ENCODE results near the gene INSL3. TPM values are rescaled to one million over a fixed set of nuclear protein-coding genes. Genes with fewer than 3 reads are reported as not detected.

The INSL3 gene
- total and polyA plus RNA-seq, 3 donors from 2014 or later, result 39.0 to 1,477 (median 183) TPM

GRCh38 chr19:17866312-17866963 lies 45.1 kb upstream of the INSL3 start:
- 86 to 87% methylated on average over 8 of the region's 8 CpGs for WGBS, 2 donors
- no peaks in the 10 kb centered on the region for H3K27me3 ChIP-seq
- intact Hi-C loops (cut with DNase I; ENCODE audit: low total_unique reads), result no loop called here
- no peak overlapping the region for H3K4me3 ChIP-seq
- H3K27ac ChIP-seq, result no peak overlapping the region
- no peaks in the 10 kb centered on the region for H3K36me3 ChIP-seq (ENCODE audit: low read depth, missing control alignments)
- no peaks in the 10 kb centered on the region for H3K9me3 ChIP-seq
- TF ChIP-seq CTCF (IDR thresholded peaks at IDR 0.05) (no peak), POLR2A (IDR thresholded peaks at IDR 0.05) (no peak)
- no peak for DNase-seq
- H3K4me1 ChIP-seq, result peaks cover 9% of the 10 kb centered on the region

GRCh38 chr19:17865364-17866311 lies 44.3 kb upstream of the INSL3 start:
- Histone ChIP-seq H3K4me3 (no peak overlapping the region), H3K36me3 (ENCODE audit: low read depth, missing control alignments) (no peaks in the 10 kb centered on the region), H3K9me3 (no peaks in the 10 kb centered on the region), H3K4me1 (peaks cover 17% of the 10 kb centered on the region), H3K27ac (no peak overlapping the region), H3K27me3 (no peaks in the 10 kb centered on the region)
- 77% methylated on average over 11 to 13 of the region's 13 CpGs for WGBS, 2 donors
- no peak for DNase-seq
- TF ChIP-seq POLR2A (IDR thresholded peaks at IDR 0.05), result no peak
- intact Hi-C loops (cut with DNase I; ENCODE audit: low total_unique reads), result no loop called here

- no peak overlapping the region for H3K4me3 ChIP-seq
- intact Hi-C loops (cut with DNase I; ENCODE audit: low total_unique reads), result no loop called here
- TF ChIP-seq POLR2A (IDR thresholded peaks at IDR 0.05) (no peak), CTCF (IDR thresholded peaks at IDR 0.05) (no peak)
- peaks cover 18% of the 10 kb centered on the region for H3K4me1 ChIP-seq
- no peaks in the 10 kb centered on the region for H3K9me3 ChIP-seq
- WGBS, 2 donors, result 45 to 78% methylated on average over 4 to 8 of the region's 8 CpGs
- peak overlapping the region; percentile 46 to 68 for H3K27ac ChIP-seq
- no peaks in the 10 kb centered on the region for H3K36me3 ChIP-seq (ENCODE audit: low read depth, missing control alignments)
- no peaks in the 10 kb centered on the region for H3K27me3 ChIP-seq
- peak; percentile 78 for DNase-seq
Measured at GRCh38 chr19:17863520-17864182, 42.3 kb upstream of the INSL3 start.

- 79 to 96% methylated on average over 15 to 31 of the region's 31 CpGs for WGBS, 2 donors
- Histone ChIP-seq H3K4me1 (peaks cover 18% of the 10 kb centered on the region), H3K4me3 (no peak overlapping the region), H3K36me3 (ENCODE audit: low read depth, missing control alignments) (no peaks in the 10 kb centered on the region), H3K27me3 (no peaks in the 10 kb centered on the region), H3K9me3 (no peaks in the 10 kb centered on the region), H3K27ac (peak overlapping the region in 1 of 2 donors; percentile 46)
- DNase-seq, result no peak
- TF ChIP-seq CTCF (IDR thresholded peaks at IDR 0.05), result no peak
- no peak for TF ChIP-seq POLR2A (IDR thresholded peaks at IDR 0.05)
- intact Hi-C loops (cut with DNase I; ENCODE audit: low total_unique reads), result no loop called here
Measured at GRCh38 chr19:17862711-17863519, 41.6 kb upstream of the INSL3 start.
